HK-2 (cell line): ENCODE data around the gene OR9Q1.
A peak's percentile ranks its signal among the peaks of the same experiment; 100 is the strongest.
"Not testable (repeated sequence)": the region's sequence is repeated elsewhere in the genome, so short reads cannot be mapped to it uniquely, and the experiment has no call there.

Experiments
- DNase-seq: peaks from one replicate; pipeline ENCODE4 v3.0.0-alpha.2; 2018; ENCODE audit not compliant: unreplicated experiment

OR9Q1 gene

GRCh38 chr11:58023435-58023931, at the start of gene OR9Q1:
Gene OR9Q1 (plus strand): TSS chr11:58023881. CDS start chr11:58179445, 155,564 bp downstream.
- DNase-seq = no peak

GRCh38 chr11:57974132-57974531, 49.5 kb upstream of the OR9Q1 start:
- DNase-seq = no peak

- no peak for DNase-seq
Measured at GRCh38 chr11:57974848-57975601, 48.7 kb upstream of the OR9Q1 start.

- no peak for DNase-seq
Measured at GRCh38 chr11:57977709-57978108, 46.0 kb upstream of the OR9Q1 start.

GRCh38 chr11:57978686-57979531, 44.8 kb upstream of the OR9Q1 start:
- no peak for DNase-seq

GRCh38 chr11:57979532-57980079, 44.1 kb upstream of the OR9Q1 start:
- DNase-seq = no peak

- DNase-seq = no peak
Measured at GRCh38 chr11:57980201-57980600, 43.5 kb upstream of the OR9Q1 start.

- no peak for DNase-seq
Measured at GRCh38 chr11:57981536-57981935, 42.1 kb upstream of the OR9Q1 start.

- DNase-seq = no peak
Measured at GRCh38 chr11:57982776-57983175, 40.9 kb upstream of the OR9Q1 start.

GRCh38 chr11:57983191-57983590, 40.5 kb upstream of the OR9Q1 start:
- no peak for DNase-seq

- not testable (repeated sequence) for DNase-seq
Measured at GRCh38 chr11:57999523-57999922, 24.2 kb upstream of the OR9Q1 start.

- not testable (repeated sequence) for DNase-seq
Measured at GRCh38 chr11:58000021-58000420, 23.7 kb upstream of the OR9Q1 start.

- no peak for DNase-seq
Measured at GRCh38 chr11:58000699-58001098, 23.0 kb upstream of the OR9Q1 start.

- no peak for DNase-seq
Measured at GRCh38 chr11:58003036-58003435, 20.6 kb upstream of the OR9Q1 start.

- no peak for DNase-seq
Measured at GRCh38 chr11:58003591-58003990, 20.1 kb upstream of the OR9Q1 start.

GRCh38 chr11:58004664-58005063, 19.0 kb upstream of the OR9Q1 start:
- DNase-seq = no peak

- peak; percentile 22 for DNase-seq
Measured at GRCh38 chr11:58006940-58007339, 16.7 kb upstream of the OR9Q1 start.

- no peak for DNase-seq
Measured at GRCh38 chr11:58011771-58012170, 11.9 kb upstream of the OR9Q1 start.

- peak; percentile 50 for DNase-seq
Measured at GRCh38 chr11:58024601-58025091, 965 bp downstream of the OR9Q1 start.

GRCh38 chr11:58027341-58027740, 3.7 kb downstream of the OR9Q1 start:
- DNase-seq = no peak

GRCh38 chr11:58028687-58029411, 5.2 kb downstream of the OR9Q1 start:
- DNase-seq = no peak

GRCh38 chr11:58030653-58031052, 7.0 kb downstream of the OR9Q1 start, which contains the start of gene OR6Q1:
Gene OR6Q1 (plus strand): TSS chr11:58030953. CDS start chr11:58030953, 0 bp downstream.
- DNase-seq = no peak
